ENCODE results near the gene ZNF45.

Gene ZNF45

GRCh38 chr19:43934985-43935708 lies at the start of gene ZNF45:
TSS of gene ZNF45 (minus strand) at chr19:43935282. CDS start at chr19:43922185, 13,097 bp downstream.
- TF ChIP-seq ZFX (IDR thresholded peaks at IDR 0.05) (peak; percentile 63), CTCF (conservative IDR thresholded peaks at IDR 0.05) (no peak)
- peak within 1 kb of the TSS; percentile 53 for H3K27ac ChIP-seq

GRCh38 chr19:43984687-43985000 lies 49.6 kb upstream of the ZNF45 start:
- peak overlapping the region; percentile 62 for H3K27ac ChIP-seq
- no peak for TF ChIP-seq ZFX (IDR thresholded peaks at IDR 0.05)
- no peak for TF ChIP-seq CTCF (conservative IDR thresholded peaks at IDR 0.05)

GRCh38 chr19:43983912-43984686 lies 49.0 kb upstream of the ZNF45 start, which contains the start of gene ZNF155:
TSS of gene ZNF155 (plus strand) at chr19:43984188. CDS start at chr19:43988544, 4,356 bp downstream.
- H3K27ac ChIP-seq: peak within 1 kb of the TSS; percentile 62
- TF ChIP-seq ZFX (IDR thresholded peaks at IDR 0.05): no peak
- TF ChIP-seq CTCF (conservative IDR thresholded peaks at IDR 0.05): no peak

GRCh38 chr19:43983544-43983911 lies 48.4 kb upstream of the ZNF45 start:
- TF ChIP-seq CTCF (conservative IDR thresholded peaks at IDR 0.05) (no peak), ZFX (IDR thresholded peaks at IDR 0.05) (no peak)
- H3K27ac ChIP-seq: no peak overlapping the region

- no peak overlapping the region for H3K27ac ChIP-seq
- TF ChIP-seq ZFX (IDR thresholded peaks at IDR 0.05): no peak
- no peak for TF ChIP-seq CTCF (conservative IDR thresholded peaks at IDR 0.05)
These were observed 41.6 kb upstream of the ZNF45 start for GRCh38 chr19:43976732-43977131.

- TF ChIP-seq ZFX (IDR thresholded peaks at IDR 0.05): no peak
- no peak for TF ChIP-seq CTCF (conservative IDR thresholded peaks at IDR 0.05)
- no peak overlapping the region for H3K27ac ChIP-seq
These were observed 31.1 kb upstream of the ZNF45 start for GRCh38 chr19:43966079-43966694.

- no peak overlapping the region for H3K27ac ChIP-seq
- TF ChIP-seq CTCF (conservative IDR thresholded peaks at IDR 0.05) (no peak), ZFX (IDR thresholded peaks at IDR 0.05) (no peak)
These were observed 25.3 kb upstream of the ZNF45 start for GRCh38 chr19:43960411-43960810.

All from C4-2B (cell line).